Brain microvascular endothelial cell (primary cell): ENCODE measurements around the gene OPRM1.

Experiments
- DNase-seq: peaks from one replicate; pipeline ENCODE4 v3.0.0-alpha.2; 2020
- H3K27ac ChIP-seq: fragments of 250-450 bp; sonication (Bioruptor Pico); 2 replicates; pipeline ENCODE4 v1.5.1; 2020; ENCODE audit warnings: mild to moderate bottlenecking, moderate library complexity
- H3K27me3 ChIP-seq: fragments of 250-450 bp; sonication (Bioruptor Pico); replicated peaks from 2 replicates; pipeline ENCODE4 v1.5.1; 2020; ENCODE audit warnings: mild to moderate bottlenecking
- H3K36me3 ChIP-seq: fragments of 250-450 bp; sonication (Bioruptor Pico); replicated peaks from 2 replicates; pipeline ENCODE4 v1.5.1; 2020; ENCODE audit warnings: mild to moderate bottlenecking
- H3K4me3 ChIP-seq: 2 replicates; pipeline ENCODE4 v1.5.1; 2011; ENCODE audit warnings: low read depth, mild to moderate bottlenecking, control low read depth, low read length, moderate library complexity
- CTCF ChIP-seq: IDR thresholded peaks from 2 replicates; pipeline ENCODE4 v1.5.1; 2011; ENCODE audit warnings: low read depth, mild to moderate bottlenecking, moderate library complexity, low read length, control low read depth, inconsistent platforms; ENCODE audit errors: missing control alignments
- in situ Hi-C: cut with HindIII; loops from 2 replicates; pipeline ENCODE4 v1.10.0; 2017; ENCODE audit warnings: low sequenced_read_pairs, low pct_ligation_motif_present

The OPRM1 gene

DNA sequence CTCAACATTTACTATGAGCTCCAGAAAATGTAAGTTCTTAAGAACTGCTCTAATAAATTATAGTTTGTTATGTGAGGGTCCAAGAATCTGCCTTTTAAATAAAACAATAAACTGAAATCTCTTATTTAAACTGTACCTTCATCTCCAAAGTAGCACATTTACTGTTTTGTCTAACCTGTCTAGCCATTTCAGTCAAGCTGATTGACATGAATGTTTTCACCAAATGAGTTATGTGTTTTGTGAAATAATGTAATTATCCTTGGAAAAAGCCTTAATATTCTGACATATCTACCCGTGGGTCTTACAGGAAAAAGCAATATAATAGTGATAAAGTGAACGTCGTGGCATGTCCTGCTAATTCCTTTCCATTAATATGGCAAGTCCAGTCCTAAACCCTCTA, 57.8 kb downstream of the OPRM1 start:
- in situ Hi-C loops, result no loop called here
- Histone ChIP-seq H3K27me3 (no peaks in the 10 kb centered on the region), H3K4me3 (no peak overlapping the region), H3K36me3 (no peaks in the 10 kb centered on the region), H3K27ac (no peak overlapping the region)
- no peak for TF ChIP-seq CTCF
- DNase-seq, result no peak

GRCh38 chr6:154099211-154099610, 60.2 kb downstream of the OPRM1 start:
- DNase-seq, result no peak
- no peak overlapping the region for H3K27ac ChIP-seq
- in situ Hi-C loops, result no loop called here
- no peaks in the 10 kb centered on the region for H3K36me3 ChIP-seq
- H3K4me3 ChIP-seq, result no peak overlapping the region
- H3K27me3 ChIP-seq, result no peaks in the 10 kb centered on the region
- TF ChIP-seq CTCF, result no peak

DNA sequence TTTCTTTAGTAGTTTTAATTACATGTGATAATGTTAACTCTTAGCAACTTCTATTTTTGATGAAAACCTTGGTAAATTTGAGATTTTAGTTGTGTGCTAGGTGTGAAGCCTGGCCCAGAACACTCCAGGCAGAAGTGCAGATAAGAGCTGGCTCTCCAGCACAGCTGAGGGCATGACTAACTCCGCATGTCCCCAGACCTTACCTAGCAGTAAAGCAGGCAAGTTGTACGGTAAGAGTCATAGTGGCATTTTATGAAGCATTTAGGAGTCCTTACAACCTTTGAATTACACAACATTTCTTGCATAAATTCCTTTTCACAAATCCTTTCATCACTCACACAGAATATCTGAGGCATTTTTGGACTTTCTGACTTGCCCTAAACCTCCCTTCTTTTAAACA, 67.2 kb downstream of the OPRM1 start:
- H3K36me3 ChIP-seq, result no peaks in the 10 kb centered on the region
- H3K27ac ChIP-seq, result no peak overlapping the region
- in situ Hi-C loops, result no loop called here
- H3K4me3 ChIP-seq, result no peak overlapping the region
- no peak for DNase-seq
- TF ChIP-seq CTCF, result no peak
- no peaks in the 10 kb centered on the region for H3K27me3 ChIP-seq

DNA sequence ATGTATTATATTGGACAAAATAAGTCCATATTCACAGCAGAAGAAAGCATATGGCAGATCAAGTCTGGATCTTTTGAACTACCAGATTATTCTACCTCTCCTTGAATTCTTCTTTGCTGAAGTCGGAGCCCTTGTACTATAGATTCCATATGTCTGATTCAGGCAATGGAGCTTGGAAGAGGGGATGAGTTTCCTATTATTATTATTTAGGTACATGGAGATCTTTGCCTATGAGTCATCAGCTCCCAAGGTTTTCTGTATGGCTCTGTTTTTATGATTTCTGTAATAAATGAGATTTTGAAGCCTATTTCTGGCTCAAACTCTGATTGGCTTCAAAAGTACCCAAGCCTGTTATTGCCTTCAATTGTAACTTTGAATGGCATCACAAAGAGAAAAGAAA, 72.0 kb downstream of the OPRM1 start:
- Histone ChIP-seq H3K27ac (no peak overlapping the region), H3K27me3 (no peaks in the 10 kb centered on the region), H3K36me3 (no peaks in the 10 kb centered on the region), H3K4me3 (no peak overlapping the region)
- in situ Hi-C loops, result no loop called here
- TF ChIP-seq CTCF, result no peak
- DNase-seq, result no peak

- in situ Hi-C loops, result no loop called here
- TF ChIP-seq CTCF, result no peak
- H3K36me3 ChIP-seq, result no peaks in the 10 kb centered on the region
- H3K27me3 ChIP-seq, result no peaks in the 10 kb centered on the region
- no peak overlapping the region for H3K27ac ChIP-seq
- DNase-seq, result no peak
- no peak overlapping the region for H3K4me3 ChIP-seq
Observed at GRCh38 chr6:154112181-154112809, 73.3 kb downstream of the OPRM1 start.

DNA sequence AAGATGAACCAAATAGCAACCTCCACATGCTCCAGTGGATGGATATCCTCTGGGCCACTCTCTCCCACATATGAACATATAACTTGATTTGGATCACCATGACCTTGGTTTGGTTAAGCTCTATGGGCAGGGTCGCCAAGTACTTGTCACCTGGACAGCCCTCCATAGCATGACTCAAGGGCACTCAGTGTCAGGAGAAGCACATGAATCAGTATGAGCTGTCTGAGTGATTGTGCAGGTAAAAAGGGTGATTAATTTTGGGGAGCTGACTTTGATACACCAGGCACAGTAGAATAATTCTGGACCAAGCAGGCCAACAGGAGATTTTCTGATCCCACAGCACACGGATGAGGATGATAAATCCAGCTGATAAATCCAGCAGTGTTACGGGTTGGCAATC, 74.4 kb downstream of the OPRM1 start:
- no peak for DNase-seq
- in situ Hi-C loops, result no loop called here
- Histone ChIP-seq H3K36me3 (no peaks in the 10 kb centered on the region), H3K27me3 (no peaks in the 10 kb centered on the region), H3K4me3 (no peak overlapping the region), H3K27ac (no peak overlapping the region)
- no peak for TF ChIP-seq CTCF
